ENCODE results near the gene SERPINA12. TPM values are rescaled to one million over a fixed set of nuclear protein-coding genes. Genes with fewer than 3 reads are reported as not detected.

Gene SERPINA12
- polyA plus RNA-seq, 2 of the 4 experiments (the other 2 are of a cell fraction), result not detected

GRCh38 chr14:94460631-94461416, 48.4 kb downstream of the SERPINA12 start:
- no peak for DNase-seq (ENCODE audit: low read depth in 1 of 2, low spot score in 1 of 2)
- WGBS (ENCODE audit: missing lambda C conversion rate), result 26% methylated on average over 8 of the region's 8 CpGs
- Histone ChIP-seq H3K4me1 (peaks cover 9% of the 10 kb centered on the region; the same call in 2 of the 3 replicates), H3K27ac (no peak overlapping the region), H3K9me3 (no peaks in the 10 kb centered on the region), H3K4me3 (no peak overlapping the region), H3K4me2 (no peak overlapping the region)
- ChIA-PET POLR2A (no interaction called here), CTCF (no interaction called here)
- FAIRE-seq, result no peak
- TF ChIP-seq MAX (IDR thresholded peaks at IDR 0.05) (no peak), POLR2AphosphoS2 (conservative IDR thresholded peaks at IDR 0.05; ENCODE audit: low read length) (no peak), ELK1 (IDR thresholded peaks at IDR 0.05; ENCODE audit: low read depth, low read length) (no peak), HOXB5 (CRISPR knock-in tag; IDR thresholded peaks at IDR 0.05) (no peak), EHMT2 (IDR thresholded peaks at IDR 0.05; ENCODE audit: low read depth) (no peak), JUNB (IDR thresholded peaks at IDR 0.05) (no peak)
- ATAC-seq, result no peak

- POLR2A ChIA-PET, result no interaction called here
- no peak for ATAC-seq
- no peak overlapping the region for H3K27ac ChIP-seq
- WGBS (ENCODE audit: missing lambda C conversion rate), result 42% methylated on average over 2 of the region's 2 CpGs
- DNase-seq (ENCODE audit: low read depth in 1 of 2, low spot score in 1 of 2), result no peak
- no peak overlapping the region for H3K4me2 ChIP-seq
- CTCF ChIA-PET, result interaction anchor here (1.8 to 2.1 kb wide), 3 partner anchors 10 to 28 kb away, joined by 6 to 7 read pairs (median 6); no protein-coding TSS in a partner anchor
- no peak for TF ChIP-seq REST (IDR thresholded peaks at IDR 0.05)
- no peak for TF ChIP-seq ESRRA (IDR thresholded peaks at IDR 0.05; ENCODE audit: borderline replicate concordance, low read length)
- H3K4me3 ChIP-seq, result no peak overlapping the region
- no peak for FAIRE-seq
- no peaks in the 10 kb centered on the region for H3K4me1 ChIP-seq
- H3K9me3 ChIP-seq, result no peaks in the 10 kb centered on the region
These were observed 50.6 kb downstream of the SERPINA12 start for GRCh38 chr14:94458558-94459205.

- ChIA-PET CTCF (interaction anchor here (0.5 to 2.1 kb wide), 4 partner anchors 11 to 1235 kb away, joined by 3 to 7 read pairs (median 5); no protein-coding TSS in a partner anchor), POLR2A (no interaction called here)
- Histone ChIP-seq H3K4me2 (no peak overlapping the region), H3K4me1 (no peaks in the 10 kb centered on the region), H3K9me3 (no peaks in the 10 kb centered on the region), H3K4me3 (no peak overlapping the region), H3K27ac (no peak overlapping the region)
- WGBS (ENCODE audit: missing lambda C conversion rate), result 0% methylated on average over 1 of the region's 1 CpG
- FAIRE-seq (no peak), ATAC-seq (no peak), DNase-seq (ENCODE audit: low read depth in 1 of 2, low spot score in 1 of 2) (no peak)
- TF ChIP-seq RARB (CRISPR knock-in tag; IDR thresholded peaks at IDR 0.05), result no peak
These were observed 51.2 kb downstream of the SERPINA12 start for GRCh38 chr14:94458096-94458495.

- 0% methylated on average over 1 of the region's 1 CpG for WGBS (ENCODE audit: missing lambda C conversion rate)
- no peaks in the 10 kb centered on the region for H3K4me1 ChIP-seq
- no peak overlapping the region for H3K27ac ChIP-seq
- H3K4me3 ChIP-seq, result no peak overlapping the region
- H3K9me3 ChIP-seq, result no peaks in the 10 kb centered on the region
- ChIA-PET CTCF (interaction anchor here (1.0 kb wide), 1 partner anchor 25 kb away, joined by 3 read pairs; no protein-coding TSS in a partner anchor), POLR2A (no interaction called here)
- H3K4me2 ChIP-seq, result no peak overlapping the region
- no peak for FAIRE-seq
- DNase-seq (ENCODE audit: low read depth in 1 of 2, low spot score in 1 of 2), result no peak
- no peak for ATAC-seq
- TF ChIP-seq HOXA7 (CRISPR knock-in tag; IDR thresholded peaks at IDR 0.05) (no peak), CTCF (IDR thresholded peaks at IDR 0.05) (no peak), FOSB (CRISPR knock-in tag; IDR thresholded peaks at IDR 0.05) (no peak), CHD4 (IDR thresholded peaks at IDR 0.05; ENCODE audit: borderline replicate concordance) (no peak), RCOR1 (IDR thresholded peaks at IDR 0.05; ENCODE audit: low read depth, low read length) (no peak), BHLHE40 (IDR thresholded peaks at IDR 0.05; ENCODE audit: low read depth, low read length) (no peak), HES2 (IDR thresholded peaks at IDR 0.05) (no peak), KDM5A (IDR thresholded peaks at IDR 0.05) (no peak), CBX2 (IDR thresholded peaks at IDR 0.05; ENCODE audit: borderline replicate concordance, low read depth) (no peak), KDM1A (IDR thresholded peaks at IDR 0.05; ENCODE audit: low read depth) (no peak), CBX8 (IDR thresholded peaks at IDR 0.05) (no peak), ZSCAN20 (CRISPR knock-in tag; IDR thresholded peaks at IDR 0.05) (no peak), SREBF2 (IDR thresholded peaks at IDR 0.05) (no peak), MAX (IDR thresholded peaks at IDR 0.05) (no peak), ESRRA (IDR thresholded peaks at IDR 0.05; ENCODE audit: borderline replicate concordance, low read length) (no peak)
These were observed 53.3 kb downstream of the SERPINA12 start for GRCh38 chr14:94455928-94456327.
